ENCODE results near the gene TMEM272. TPM values are rescaled to one million over a fixed set of nuclear protein-coding genes. Genes with fewer than 3 reads are reported as not detected.
"Not testable (repeated sequence)": the region's sequence is repeated elsewhere in the genome, so short reads cannot be mapped to it uniquely, and the experiment has no call there.

Gene TMEM272
- total RNA-seq, 2 donors from 2014 or later, result 0.68 to 1.4 TPM

DNA sequence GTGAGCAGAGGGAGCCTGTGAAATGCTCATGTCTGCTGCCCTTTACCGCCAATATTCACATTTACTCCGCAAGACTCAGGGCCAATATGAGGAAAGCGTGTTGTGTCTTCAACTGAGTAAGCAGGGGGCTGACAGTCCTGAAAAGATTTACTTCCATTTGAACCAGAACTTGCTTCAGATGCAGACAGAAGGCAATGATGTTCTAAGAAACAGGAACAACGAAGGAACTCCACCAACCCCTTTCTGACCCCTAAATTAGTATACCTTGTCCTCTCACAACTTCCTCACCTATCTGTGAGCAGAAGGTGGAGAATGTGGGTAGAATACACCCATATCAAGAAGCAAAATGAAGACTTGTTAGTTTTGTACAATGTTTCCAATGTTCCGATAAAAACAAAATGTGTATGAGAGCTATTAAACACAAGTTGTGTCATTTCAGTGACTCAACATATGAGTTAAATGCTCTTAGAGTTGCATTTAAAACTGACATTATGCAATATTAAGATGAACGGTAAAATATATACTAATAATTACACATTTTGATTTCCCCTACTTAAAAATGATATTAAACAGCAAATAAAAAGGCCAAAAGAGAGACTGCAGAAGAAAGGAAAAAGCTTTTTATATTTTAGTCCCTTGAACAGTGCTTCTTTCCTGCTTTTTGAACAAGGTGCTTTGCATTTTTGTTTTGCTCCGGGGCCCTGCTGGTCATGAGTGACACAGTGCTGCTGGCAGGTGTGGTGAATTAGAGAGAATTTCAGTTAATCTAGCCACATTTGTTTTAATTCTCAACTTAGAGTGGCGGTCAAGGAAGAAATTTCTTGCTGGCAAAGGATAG lies 16.0 kb downstream of the TMEM272 start:
- no peak for ATAC-seq
- intact Hi-C loops (cut with DNase I), result loop anchor here in 1 of 2 donors (5.0 kb wide), 1 partner anchor 168 kb away; no protein-coding TSS in a partner anchor
- DNase-seq, result no peak

DNA sequence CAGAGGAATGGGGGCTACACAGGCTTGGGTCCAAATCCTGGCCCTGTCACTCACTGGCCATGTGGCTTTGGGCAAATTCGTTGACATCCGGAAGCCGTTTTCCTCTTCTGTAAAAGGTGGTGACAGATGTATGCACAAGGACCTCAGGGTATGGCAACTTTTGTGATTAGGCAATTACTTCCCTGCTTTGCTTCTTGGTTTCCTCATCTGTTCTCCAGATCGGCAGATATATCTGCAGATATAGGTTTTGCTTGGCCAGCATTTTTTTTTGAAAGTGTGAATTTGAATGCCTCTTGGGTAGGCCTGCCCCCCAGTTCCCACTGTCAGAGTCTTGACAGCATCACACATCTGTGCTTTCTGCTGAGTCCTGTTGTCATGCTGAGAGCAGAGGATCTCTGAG lies 17.7 kb downstream of the TMEM272 start:
- no peak for DNase-seq
- ATAC-seq, result no peak
- intact Hi-C loops (cut with DNase I), result loop anchor here in 1 of 2 donors (5.0 kb wide), 1 partner anchor 170 kb away; no protein-coding TSS in a partner anchor

DNA sequence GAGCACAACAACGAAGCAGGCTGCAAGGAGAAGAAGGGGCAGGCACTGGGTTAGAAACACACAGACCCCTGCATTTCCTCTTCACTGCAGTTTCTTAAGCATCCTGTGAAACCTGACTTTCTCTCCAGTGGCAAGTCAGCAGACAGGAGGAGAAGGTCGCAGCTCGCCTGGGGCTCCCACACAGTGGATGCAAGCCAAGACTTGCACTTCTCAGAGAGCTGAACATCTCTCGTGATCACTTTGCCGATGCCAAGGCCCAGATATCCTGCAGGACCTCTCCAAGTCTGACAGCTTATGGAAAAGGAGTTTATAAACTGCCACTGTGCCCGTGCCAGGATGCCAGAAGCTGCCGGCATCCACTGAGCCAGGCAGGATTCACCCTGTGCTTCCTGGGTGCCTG lies 18.4 kb downstream of the TMEM272 start:
- ATAC-seq (peak; percentile 77 to 84), DNase-seq (peak; percentile 75)
- intact Hi-C loops (cut with DNase I), result loop anchor here in 1 of 2 donors (5.0 kb wide), 1 partner anchor 171 kb away; no protein-coding TSS in a partner anchor

DNA sequence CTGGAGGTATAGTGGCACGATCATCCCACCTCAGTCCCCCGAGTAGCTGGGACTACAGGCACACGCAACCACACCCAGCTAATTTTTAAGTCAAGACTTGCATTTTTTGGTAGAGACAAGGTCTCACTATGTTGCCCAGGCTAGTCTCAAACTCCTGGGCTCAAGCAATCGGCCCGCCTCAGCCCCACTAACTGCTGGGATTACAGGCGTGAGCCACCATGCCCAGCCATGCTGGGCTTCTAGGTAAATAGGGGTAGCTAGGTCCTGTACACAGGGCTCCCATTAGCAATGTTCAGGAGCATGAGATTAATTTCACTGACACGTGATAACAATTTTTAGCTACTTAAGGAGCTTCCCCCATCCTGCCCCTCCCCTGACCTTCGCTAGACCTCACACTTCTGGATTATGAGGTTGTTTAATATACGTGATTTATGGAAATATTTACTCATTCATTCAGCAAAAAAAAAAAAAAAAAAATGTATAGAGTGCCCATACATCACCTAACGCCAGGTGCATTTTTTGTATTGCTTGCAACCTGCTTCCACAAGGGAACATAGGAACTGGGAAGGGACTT lies 19.2 kb downstream of the TMEM272 start:
- ATAC-seq (no peak), DNase-seq (no peak)
- intact Hi-C loops (cut with DNase I), result loop anchor here in 1 of 2 donors (5.0 kb wide), 1 partner anchor 172 kb away; no protein-coding TSS in a partner anchor

DNA sequence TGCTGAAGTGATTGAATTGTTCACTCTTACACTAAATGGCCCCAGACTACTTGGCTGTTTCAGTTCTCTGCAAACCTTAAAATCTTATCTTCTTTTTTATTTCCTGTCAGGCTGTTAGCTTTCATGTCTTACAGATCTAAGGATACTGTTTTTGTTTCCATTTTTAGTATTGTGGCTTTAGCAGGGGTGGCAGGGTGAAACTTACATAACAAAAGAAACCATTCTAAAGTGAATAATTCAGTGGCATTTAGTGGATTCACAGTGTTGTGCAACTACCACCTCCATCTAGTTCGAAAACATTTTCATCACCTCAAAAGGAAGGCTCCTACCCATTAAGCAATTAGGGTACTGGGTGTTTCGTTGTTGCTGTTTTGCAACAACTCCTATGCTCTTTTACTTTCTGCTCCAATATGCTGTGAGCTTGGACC lies 19.8 kb downstream of the TMEM272 start:
- peak in 1 of 2 donors; percentile 3 for ATAC-seq
- no peak for DNase-seq
- intact Hi-C loops (cut with DNase I), result loop anchor here in 1 of 2 donors (5.0 kb wide), 1 partner anchor 172 kb away; no protein-coding TSS in a partner anchor

DNA sequence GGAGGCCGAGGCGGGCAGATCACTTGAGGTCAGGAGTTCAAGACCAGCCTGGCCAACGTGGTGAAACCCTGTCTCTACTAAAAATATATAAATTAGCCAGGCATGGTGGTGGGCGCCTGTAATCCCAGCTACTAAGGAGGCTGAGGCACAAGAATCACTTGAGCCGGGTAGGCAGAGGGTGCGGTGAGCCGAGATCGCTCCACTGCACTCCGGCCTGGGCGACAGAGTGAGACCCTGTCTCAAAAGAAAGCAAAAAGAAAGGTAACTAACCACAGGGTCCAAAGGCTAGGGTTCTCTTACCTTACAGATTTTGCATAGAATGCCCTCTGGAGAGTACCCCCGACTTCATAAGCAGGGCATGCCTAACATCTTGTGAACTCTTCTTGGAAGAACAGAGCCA lies 20.3 kb downstream of the TMEM272 start:
- intact Hi-C loops (cut with DNase I), result loop anchor here in 1 of 2 donors (5.0 kb wide), 1 partner anchor 173 kb away; no protein-coding TSS in a partner anchor
- not testable (repeated sequence) for DNase-seq, ATAC-seq

DNA sequence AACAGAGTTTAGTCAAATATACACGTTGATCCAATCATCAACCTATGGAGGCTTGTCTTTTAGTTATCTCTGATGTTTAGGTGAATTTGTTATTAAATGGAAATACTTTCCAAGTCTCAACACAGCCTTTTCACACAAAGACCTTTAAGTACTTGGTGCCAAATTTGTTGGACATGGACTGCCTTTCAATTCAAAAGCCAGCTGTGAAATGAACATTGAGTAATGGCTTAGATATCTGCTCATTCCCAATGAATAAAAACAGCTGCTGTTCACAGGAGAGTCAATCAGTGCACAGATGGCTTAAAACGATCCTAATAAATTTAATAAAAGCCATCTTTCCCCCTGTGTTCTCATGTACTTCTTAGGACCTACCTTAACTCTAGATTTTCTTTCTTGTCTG lies 21.1 kb downstream of the TMEM272 start:
- DNase-seq (no peak), ATAC-seq (peak in 1 of 2 donors; percentile 5)
- intact Hi-C loops (cut with DNase I), result no loop called here

DNA sequence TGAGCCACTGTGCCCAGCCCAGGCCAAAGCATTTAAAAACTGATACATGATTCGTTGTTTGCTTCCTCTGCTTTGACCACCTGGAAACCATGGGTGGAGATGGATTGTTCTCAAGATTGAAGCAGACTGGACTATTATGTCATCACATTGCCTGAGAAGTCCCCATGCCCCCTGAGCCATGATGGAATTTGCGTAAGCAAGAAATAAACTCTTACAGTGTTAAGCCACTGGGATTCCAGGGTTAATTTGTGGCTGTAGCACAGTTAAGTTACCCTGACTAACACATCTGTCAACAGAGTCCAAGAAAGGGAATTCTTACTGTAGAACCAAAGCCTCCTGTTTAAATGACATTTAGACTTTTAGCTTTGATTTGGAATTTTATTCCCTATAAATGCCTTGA lies 21.6 kb downstream of the TMEM272 start:
- DNase-seq (no peak), ATAC-seq (peak in 1 of 2 donors; percentile 15)
- intact Hi-C loops (cut with DNase I), result no loop called here

DNA sequence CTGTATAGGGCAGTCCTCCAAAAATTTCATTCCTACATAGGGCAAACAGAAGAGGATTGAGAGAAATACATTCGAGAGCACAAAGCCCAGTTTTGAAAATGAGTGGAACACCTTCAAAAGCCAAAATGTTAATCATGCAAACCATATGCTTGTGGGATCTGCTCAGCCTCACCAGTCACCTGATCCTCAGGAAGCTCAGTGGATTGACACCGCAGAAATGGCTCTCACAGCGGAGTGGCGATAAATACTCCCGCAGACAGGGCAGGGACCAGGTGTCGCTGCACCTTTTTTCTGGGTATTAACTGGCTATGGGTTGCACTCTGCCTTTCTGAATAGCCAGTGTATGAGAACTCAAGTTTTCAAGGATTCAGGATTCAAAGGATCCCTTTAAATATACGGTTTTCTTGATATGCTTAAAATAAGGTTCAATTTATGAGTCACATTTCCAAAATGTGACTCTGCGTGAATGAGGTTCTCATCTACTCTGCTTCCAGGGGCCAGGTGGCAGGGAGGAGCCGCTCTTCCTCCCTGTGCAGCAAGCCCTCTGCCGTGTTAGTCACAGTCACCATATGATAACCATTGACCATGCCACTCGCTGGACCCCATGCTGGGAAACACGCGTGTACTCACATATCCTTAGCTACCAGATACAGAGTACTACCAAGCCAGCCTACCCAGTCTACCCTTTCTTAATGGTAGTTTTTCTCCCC lies 22.7 kb downstream of the TMEM272 start:
- intact Hi-C loops (cut with DNase I), result no loop called here
- ATAC-seq (no peak), DNase-seq (no peak)

DNA sequence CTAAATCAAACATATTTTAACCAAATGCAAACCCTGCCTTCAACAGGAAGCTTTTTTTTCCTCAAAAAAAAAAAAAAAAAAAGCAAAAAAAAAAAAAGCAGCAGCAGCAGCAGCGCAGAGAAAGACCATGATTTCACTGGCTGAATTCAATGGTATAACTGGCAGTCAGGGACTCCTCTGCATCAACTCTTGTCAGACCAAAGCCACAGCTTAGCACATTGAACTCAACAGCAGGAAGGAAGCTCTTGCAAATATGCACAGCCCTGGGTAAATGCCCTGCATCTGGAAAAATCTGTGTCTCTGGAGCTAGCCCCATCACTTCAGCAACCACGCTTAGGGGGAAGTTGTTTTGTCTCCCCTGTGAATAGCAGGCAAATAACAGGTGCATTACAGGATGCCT lies 23.4 kb downstream of the TMEM272 start:
- no peak for DNase-seq
- intact Hi-C loops (cut with DNase I), result no loop called here
- no peak for ATAC-seq

DNA sequence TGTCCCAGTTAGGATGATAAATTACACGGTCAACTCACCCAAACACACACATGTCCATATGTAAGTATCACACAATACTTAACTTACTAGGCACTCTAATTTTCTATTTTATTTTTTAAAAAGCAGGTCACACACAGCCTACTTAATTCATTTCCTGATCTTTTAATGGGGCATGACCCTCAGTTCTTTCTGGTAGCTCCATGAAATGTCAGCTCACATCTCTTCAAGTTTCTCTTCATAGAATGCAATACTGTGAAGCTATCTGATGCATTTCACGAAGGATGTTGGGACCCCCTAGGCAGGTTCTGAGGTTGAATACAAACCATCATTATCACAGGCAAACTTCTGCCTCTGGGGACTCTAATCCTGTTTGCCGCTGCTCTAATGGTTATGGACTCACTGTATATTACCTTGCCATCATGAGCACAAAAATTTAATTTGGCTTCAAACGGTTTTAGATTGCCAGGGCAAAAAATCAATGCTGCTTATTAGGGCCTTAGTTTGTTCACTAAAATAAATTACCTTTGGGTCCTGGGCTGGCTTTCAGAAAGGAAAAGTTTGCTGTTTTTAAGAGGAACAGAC lies 24.9 kb downstream of the TMEM272 start:
- intact Hi-C loops (cut with DNase I), result no loop called here
- ATAC-seq (no peak), DNase-seq (no peak)

DNA sequence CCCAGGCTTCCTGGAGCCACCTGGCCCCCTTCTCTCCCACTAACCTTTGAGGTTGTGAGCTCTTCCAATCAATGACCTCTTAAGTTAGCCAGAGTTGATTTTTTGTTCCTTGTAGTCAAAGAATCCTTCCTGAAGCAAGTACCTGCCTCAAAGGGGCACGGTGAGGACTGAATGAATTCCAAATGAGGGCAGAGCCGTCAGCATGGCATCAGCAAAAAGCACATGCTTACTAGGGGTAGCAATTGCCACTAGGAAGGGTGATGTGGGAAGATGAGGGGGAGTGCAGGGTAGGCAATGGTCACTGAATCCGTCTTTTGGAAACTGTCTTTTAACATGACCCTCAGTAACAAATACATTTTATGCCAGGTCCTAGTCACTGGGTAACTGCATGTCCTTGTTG lies 25.4 kb downstream of the TMEM272 start:
- DNase-seq (no peak), ATAC-seq (no peak)
- intact Hi-C loops (cut with DNase I), result loop anchor here in 1 of 2 donors (10.0 kb wide), 1 partner anchor 305 kb away; the partner anchor contains the start of gene NEK5

DNA sequence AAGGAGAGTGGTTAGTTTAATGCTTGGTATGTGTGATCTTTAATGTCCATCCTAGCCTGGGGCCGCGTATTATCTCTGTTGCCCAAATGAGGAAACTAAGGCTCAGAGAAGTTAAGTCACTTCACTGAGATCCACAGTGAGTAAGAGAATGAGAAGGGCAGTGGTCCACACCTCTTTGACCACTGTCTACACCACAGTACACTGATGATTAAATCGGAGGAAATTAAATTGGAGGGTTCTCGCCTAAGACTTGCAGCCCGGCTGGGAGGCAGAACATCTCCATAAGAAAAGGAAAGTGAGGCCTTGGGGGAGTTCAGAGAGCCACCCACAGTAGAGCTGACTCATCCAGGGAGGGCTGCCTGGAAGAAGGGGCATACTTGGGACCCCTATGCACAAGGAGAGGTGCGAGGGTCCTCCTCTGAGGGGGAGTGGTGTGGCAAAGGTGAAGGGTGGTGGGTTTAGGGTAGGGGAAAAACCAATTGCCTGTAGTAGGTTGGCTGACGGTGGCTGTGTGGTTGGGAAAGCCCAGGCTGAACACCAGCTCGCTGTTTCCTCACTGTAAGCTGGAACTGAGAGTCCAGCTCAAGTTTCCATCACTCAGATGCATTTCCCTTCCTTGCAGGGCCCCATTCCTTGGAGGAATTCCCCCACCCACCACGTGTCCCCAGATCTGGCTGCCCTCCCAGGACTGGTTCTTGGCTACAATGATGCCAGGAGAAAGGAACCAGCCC lies 26.0 kb downstream of the TMEM272 start:
- intact Hi-C loops (cut with DNase I), result loop anchor here in 1 of 2 donors (10.0 kb wide), 1 partner anchor 306 kb away; the partner anchor contains the start of gene NEK5
- ATAC-seq (peak; percentile 7 to 38), DNase-seq (no peak)

DNA sequence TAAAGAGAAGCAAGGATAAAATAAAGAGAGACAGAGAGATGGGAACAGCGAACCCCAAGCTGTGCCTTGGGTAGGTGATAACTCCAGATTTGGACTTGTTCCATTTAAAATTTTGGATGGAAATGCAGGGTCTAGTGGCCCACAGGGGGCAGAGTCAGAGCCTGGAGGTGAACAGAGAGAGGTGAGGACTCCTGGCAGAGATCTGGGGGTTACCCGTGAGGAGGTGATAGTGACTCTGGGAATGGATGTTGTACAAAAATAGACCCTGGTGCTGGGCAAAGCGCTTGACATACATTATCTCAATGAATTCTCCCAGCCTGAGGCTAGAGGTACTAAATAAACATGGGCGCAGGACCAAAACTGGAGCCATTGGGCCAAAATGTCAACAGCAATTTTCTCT lies 26.7 kb downstream of the TMEM272 start:
- intact Hi-C loops (cut with DNase I), result loop anchor here in 1 of 2 donors (10.0 kb wide), 1 partner anchor 307 kb away; the partner anchor contains the start of gene NEK5
- ATAC-seq (peak; percentile 66 to 68), DNase-seq (no peak)

DNA sequence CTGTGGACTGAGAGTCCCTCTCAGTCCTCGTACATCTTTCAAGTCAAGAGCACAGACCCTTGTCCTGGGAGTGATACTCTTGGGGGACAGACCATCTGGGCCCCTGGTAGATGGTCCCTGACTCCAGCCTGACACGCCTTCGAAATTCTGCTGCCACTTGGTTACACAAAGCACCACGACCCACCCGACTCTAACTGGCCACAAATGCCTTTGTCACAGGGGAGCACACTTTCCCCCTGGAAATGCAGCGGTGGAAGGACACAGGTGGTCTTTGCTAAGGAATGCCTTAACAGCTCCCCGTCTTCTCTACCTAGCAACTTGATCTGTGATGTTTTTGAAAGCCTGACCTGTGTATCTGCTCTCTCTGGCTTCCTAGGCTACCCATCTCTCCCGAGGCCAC lies 27.3 kb downstream of the TMEM272 start:
- DNase-seq, result no peak
- ATAC-seq, result no peak
- intact Hi-C loops (cut with DNase I), result loop anchor here in 1 of 2 donors (10.0 kb wide), 1 partner anchor 307 kb away; the partner anchor contains the start of gene NEK5

DNA sequence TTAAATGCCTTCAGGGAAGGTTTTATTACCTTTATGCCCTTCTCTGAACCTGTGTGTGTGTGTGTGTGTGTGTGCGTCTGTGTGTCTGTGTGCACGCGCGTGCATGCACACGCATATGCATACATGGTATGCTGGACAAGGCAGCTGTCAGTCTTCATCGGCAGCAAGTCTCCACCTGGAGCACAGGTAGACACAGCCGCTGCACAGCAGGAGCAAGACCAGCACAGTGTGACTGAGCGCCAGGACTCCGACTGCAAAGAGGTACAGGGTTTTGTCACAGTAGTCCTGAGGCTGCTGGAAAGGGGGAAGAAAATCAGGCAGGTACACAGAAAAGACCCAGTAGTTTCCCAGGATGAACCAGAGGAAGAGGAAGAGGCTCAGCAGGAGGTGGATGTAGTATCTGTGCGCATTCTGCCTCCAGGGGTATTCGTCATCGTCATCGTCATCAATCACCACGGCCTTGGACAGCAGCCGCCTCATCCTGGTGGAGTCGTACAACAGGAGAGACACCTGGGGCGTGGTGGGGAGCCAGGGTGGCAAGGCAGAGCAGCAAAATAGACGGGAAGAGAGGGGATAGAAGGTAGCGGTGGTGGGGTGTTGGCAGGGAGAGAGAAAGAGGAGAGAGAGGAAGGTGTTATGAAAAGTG lies 28.2 kb downstream of the TMEM272 start:
- no peak for DNase-seq
- no peak for ATAC-seq
- intact Hi-C loops (cut with DNase I), result loop anchor here in 1 of 2 donors (10.0 kb wide), 1 partner anchor 308 kb away; the partner anchor contains the start of gene NEK5

DNA sequence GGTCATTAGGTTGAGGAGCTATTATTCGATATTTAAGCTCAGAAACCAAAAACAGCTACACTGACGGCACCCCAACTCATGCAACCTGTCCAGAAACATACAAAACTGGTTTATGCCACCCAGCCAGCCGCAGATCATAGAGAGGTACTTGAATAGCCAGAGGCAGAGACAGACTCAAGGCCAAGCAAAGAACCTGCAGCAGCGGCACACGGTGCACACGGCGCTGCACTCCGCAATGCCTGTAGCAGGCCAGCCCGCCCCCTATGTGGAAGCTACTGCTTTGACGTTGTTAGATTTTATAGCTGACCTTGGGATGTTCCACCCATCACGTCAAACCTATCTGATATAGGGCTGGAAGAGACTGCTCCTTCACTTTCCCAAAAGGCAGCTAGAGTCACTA lies 29.1 kb downstream of the TMEM272 start:
- no peak for ATAC-seq
- intact Hi-C loops (cut with DNase I), result loop anchor here in 1 of 2 donors (1.0 to 10.0 kb wide), 2 partner anchors 14 to 309 kb away; partner anchors contain the start of gene NEK5

More for the DNA sequence above, 29.1 kb downstream of the TMEM272 start:
- no peak for DNase-seq
